Stimulated activated naive CD4-positive, alpha-beta T cell (primary cell): Measurements from ENCODE around the gene NMNAT2.
"Not testable (repeated sequence)": the region's sequence is repeated elsewhere in the genome, so short reads cannot be mapped to it uniquely, and the experiment has no call there.

Experiments used
- DNase-seq, 6 experiments: peaks; one replicate each; lab custom pipeline; 2025; lab: John Stamatoyannopoulos, UW

Gene NMNAT2

DNA sequence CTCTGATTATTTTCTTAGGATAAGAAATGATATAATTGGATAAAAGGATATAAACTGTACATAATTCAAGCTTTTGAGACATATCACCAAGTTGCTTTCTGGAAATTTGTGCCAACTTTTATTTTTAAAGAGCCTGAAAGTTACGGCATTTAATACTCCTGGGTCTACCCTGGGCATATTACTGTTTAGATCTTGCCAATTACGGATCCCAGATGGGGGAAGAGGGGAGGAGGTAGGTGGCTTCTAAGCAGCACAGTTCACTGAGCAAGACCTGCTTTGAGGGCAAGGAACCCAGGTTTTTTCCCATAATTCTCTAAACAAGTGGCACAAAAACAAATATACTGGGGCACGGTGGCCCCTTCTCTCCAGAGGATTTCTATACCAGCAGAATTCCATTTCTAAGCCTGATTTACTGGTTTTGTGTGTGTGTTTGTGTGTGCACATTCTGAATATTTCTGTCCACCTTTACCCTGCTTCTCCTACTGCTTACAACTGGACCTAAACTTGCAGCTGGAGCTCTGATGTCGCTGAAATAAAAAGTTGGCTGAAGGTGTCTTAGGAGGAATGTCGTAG, 155.5 kb downstream of the NMNAT2 start:
- no peak for DNase-seq

GRCh38 chr1:183259924-183260323, 158.3 kb downstream of the NMNAT2 start:
- DNase-seq: no peak

DNA sequence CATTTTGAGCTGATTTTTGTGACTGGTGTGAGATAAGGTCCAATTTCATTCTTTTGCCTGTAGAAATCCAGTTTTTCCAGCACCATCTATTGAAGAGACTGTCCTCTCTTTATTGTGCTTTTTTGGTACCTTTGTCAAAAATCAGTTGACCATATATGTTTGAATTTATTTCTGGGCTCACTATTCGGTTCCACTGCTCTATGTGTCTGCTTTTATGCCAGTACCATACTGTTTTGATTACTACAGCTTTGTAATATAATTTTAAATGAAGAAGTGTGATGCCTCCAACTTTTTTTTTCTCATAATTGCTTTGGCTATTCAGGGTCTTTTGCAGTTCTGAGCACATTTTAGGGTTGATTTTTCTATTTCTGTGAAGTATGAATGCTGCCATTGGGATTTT, 163.1 kb downstream of the NMNAT2 start:
- DNase-seq: no peak

DNA sequence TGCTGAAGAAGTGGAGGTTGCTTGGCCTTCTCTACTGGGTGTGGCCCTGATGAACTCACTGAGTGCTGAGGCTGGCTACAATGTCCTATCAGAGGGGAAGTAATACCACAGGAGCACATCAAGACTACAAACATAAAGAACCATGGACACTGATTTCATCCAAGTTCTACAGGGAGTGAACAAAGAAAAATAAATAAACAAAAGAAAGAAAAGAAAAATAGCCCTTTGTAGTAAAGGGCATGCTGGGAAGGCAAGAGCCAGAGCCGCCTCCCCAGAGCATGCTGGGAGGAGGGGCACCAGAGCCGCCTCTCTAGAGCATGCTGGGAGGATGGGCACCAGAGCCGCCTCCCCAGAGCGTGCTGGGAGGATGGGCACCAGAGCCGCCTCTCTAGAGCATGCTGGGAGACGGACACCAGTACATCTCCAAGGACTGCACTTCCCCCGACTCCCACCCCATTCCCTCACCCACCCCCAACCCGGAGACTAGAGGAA, 166.2 kb downstream of the NMNAT2 start:
- DNase-seq: no peak

- DNase-seq: no peak
These were observed 166.8 kb downstream of the NMNAT2 start for GRCh38 chr1:183251101-183251958.

DNA sequence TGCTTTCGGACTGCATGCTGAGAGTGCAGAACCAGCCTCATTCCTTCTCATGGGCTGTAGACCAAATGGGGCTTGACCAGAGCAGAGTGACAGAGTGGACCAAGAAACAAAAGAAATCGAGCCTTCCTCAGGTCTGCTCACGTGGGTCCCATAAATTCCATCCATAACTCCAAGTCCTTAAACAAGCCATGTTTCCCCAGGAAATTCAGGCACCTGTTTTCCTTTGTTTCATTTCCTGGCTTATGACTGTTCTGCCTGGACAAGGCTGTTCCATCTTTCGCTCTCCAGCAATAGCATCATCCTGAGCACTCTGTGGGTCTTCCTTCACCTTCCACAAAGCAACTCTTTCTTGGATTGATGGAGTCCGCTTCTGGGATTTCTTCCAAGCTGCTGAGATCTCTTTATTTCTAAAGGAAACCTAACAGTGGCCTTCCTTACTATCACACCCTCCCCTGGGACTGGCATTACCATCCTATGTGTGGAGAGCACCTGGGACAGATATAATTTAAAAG, 168.2 kb downstream of the NMNAT2 start:
- no peak for DNase-seq

GRCh38 chr1:183248989-183249691, 169.0 kb downstream of the NMNAT2 start:
- DNase-seq: no peak

DNA sequence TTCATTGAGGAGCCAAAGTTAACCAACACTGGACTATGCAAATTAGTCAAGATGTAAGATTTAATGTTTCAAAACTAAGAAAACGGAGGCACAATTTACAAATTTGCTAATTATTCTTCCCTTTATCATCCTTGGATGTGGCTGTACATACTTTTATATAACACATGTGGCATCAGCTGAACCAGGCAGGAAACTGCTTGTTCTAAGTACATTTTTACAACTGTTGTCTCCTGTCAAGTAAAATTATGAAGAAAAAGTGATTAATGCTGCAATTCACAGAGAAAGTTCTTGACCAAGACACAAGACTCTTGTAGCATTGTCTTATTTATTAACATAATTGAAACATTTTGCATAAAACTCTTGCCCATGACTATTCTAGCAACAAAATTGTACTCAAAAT, 170.2 kb downstream of the NMNAT2 start:
- no peak for DNase-seq

GRCh38 chr1:183247484-183247883, 170.7 kb downstream of the NMNAT2 start:
- DNase-seq: no peak

DNA sequence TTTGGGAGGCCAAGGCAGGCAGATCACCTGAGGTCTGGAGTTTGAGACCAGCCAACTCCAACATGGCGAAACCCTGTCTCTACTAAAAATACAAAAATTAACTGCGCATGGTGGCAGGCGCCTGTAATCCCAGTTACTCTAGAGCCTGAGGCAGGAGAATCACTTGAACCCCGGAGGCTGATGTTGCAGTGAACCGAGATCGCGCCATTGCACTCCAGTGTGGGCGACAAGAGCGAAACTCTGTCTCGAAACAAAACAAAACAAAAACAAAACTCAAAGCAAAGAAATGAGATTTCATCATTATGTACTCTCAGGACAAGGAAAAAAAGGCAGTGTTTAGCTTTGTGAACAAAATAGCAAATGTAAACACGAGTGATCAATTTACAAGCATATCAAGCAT, 171.1 kb downstream of the NMNAT2 start:
- no peak for DNase-seq

DNA sequence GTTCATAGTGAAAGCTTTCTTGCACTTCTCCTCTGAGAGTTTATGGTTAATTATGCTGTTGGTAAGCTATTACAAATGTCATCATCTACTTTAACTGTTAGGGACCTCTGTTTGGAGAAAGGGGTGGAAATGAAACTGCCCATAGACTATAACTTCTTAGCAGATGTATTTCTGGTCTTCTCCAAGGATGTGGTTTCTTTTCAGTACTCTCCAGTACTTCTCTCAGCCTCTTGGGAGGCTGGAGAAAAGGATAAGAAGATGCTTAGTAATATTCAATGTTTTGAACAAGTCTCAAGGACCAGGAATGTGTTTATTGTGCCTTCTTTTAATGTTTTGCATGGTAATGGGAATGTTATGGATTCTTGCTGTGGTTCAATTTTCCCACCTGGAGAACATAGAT, 171.7 kb downstream of the NMNAT2 start:
- no peak for DNase-seq

DNA sequence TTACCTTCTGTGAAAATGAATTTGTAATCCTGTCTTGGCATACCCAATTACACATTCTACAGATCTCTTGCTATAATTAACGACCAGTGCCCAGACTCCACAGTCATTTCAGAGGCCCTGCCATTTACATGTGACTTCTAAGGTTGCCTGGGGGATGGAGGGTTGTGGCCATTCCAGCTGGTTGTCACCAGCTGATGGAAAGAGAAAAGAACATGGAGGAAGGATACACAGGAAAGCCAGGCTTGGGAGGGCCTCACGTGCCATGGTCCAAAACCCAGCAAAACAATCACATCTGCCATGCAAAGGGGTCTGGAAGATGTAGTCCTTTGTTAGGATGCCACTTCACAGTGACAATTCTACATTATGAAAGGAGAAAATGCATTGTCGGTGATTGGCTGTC, 172.8 kb downstream of the NMNAT2 start:
- no peak for DNase-seq

GRCh38 chr1:183244466-183244865, 173.7 kb downstream of the NMNAT2 start:
- no peak for DNase-seq

DNA sequence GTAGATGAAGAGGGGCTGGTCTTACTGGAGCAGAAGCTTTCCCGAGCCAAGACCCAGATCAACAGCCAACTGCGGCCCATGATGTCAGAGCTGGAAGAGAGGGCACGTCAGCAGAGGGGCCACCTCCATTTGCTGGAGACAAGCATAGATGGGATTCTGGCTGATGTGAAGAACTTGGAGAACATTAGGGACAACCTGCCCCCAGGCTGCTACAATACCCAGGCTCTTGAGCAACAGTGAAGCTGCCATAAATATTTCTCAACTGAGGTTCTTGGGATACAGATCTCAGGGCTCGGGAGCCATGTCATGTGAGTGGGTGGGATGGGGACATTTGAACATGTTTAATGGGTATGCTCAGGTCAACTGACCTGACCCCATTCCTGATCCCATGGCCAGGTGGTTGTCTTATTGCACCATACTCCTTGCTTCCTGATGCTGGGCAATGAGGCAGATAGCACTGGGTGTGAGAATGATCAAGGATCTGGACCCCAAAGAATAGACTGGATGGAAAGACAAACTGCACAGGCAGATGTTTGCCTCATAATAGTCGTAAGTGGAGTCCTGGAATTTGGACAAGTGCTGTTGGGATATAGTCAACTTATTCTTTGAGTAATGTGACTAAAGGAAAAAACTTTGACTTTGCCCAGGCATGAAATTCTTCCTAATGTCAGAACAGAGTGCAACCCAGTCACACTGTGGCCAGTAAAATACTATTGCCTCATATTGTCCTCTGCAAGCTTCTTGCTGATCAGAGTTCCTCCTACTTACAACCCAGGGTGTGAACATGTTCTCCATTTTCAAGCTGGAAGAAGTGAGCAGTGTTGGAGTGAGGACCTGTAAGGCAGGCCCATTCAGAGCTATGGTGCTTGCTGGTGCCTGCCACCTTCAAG, 174.8 kb downstream of the NMNAT2 start:
- DNase-seq: no peak

- no peak for DNase-seq
These were observed 175.6 kb downstream of the NMNAT2 start for GRCh38 chr1:183242556-183242955.

DNA sequence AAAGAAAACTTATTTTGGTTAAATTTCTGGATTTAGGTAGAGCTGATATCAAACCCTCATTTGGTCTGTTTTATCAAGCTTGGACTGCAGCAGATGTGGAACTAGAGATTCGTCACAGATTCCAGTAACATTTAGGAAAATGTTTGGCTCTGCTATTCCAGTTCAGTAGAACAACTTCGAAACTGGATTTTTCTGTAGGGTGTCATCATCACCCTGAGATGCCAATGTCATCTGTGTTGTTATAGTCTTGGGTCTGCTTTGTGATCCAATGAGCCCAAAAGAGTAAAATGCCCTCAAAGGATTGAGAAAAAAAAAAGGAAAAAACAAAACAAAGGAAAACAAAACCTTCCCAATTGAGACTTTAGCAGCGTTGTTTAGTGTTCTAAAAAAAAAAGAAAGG, 176.7 kb downstream of the NMNAT2 start:
- DNase-seq: no peak

GRCh38 chr1:183240853-183241252, 177.3 kb downstream of the NMNAT2 start:
- DNase-seq: not testable (repeated sequence)

GRCh38 chr1:183240526-183240825, 177.7 kb downstream of the NMNAT2 start:
- DNase-seq: no peak

- no peak for DNase-seq
These were observed 178.2 kb downstream of the NMNAT2 start for GRCh38 chr1:183239793-183240525.

DNA sequence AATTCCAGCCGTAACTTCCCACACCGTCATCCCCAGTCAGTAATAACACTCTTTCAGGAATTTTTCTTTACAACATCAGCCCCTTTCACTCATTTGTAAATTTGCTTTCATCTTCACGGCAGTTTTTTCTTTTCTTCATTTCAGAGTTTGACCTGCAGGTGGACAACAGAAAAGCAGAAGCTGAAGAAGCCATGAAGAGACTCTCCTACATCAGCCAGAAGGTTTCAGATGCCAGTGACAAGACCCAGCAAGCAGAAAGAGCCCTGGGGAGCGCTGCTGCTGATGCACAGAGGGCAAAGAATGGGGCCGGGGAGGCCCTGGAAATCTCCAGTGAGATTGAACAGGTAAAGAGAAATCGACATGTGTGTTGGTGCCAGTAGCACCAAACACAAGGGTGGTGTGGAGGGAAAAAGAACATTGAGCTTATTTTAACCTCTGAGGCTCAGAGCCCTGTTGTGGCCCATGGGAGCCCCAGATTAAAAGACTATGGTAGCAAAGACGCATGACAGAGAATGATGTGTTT, 178.9 kb downstream of the NMNAT2 start:
- no peak for DNase-seq

DNA sequence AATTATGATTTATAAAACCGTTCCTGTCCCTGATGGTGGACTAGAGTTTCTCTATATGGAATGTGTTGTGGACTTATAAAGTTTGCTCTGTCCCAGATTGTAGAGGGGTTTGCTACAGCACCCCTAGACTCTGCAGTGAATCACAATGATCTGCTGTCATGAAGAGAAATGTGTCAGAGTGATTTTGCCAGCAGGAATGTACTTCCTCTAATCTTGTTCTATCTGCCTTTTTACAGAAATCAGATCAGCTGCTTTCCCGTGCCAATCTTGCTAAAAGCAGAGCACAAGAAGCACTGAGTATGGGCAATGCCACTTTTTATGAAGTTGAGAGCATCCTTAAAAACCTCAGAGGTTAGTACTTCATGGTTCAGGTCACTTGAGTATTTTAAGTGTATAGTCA, 180.1 kb downstream of the NMNAT2 start:
- DNase-seq: no peak
